ENCODE data around the gene ZNF554.

ZNF554 gene

GRCh38 chr19:2840794-2841791, 21.4 kb downstream of the ZNF554 start, which contains the start of gene ZNF555:
TSS of gene ZNF555 (plus strand) at chr19:2841475. CDS start at chr19:2841573, 98 bp downstream.
- peak; percentile 82 to 98 for DNase-seq (ENCODE audit: low read depth in 1 of 2, low spot score in 1 of 2)
- TF ChIP-seq GABPA (IDR thresholded peaks at IDR 0.05; ENCODE audit: low read depth) = no peak
- TF ChIP-seq SPI1 (IDR thresholded peaks at IDR 0.05; ENCODE audit: borderline replicate concordance, low read depth) = no peak
- peak within 1 kb of the TSS; percentile 86 for H3K27ac ChIP-seq (replicated peaks)

DNA sequence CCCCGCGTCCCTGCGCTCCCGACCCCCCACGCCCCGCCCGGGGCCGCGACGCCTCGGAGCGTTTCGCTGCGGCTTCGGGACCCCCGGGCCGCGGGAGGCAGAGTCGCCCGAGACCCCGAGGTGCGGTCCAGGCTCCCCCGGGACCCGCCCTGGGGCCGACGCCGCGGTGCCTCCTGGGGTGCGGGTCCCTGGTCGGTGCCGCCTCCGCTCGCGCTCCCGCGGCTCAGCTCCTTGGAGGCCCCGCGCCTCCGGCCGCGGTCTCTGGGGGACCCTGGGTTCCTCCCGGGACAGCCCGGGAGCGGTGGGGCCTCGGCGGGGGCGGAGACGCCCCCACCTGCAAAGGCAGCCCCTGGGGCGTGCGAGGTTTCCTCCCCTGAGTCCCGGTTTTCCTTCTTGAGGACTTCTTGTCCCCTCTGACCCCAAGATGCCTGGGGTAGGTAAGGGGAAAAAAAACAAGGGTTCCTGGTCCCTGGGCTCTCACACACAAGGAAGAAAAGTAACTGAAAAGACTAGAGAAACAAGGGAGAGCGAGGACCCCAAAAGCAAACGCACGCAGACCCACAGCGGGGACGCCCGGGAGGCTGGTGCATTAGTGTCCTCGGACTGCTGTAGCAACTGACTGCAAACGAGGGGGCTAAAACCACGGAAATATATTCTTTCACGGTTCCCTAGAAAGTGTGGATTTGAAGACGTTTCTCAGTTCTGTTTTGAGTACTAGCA, 22.3 kb downstream of the ZNF554 start:
- Histone ChIP-seq H3K27me3 (ENCODE audit: insufficient read depth, poor library complexity, severe bottlenecking) (no peaks in the 10 kb centered on the region), H3K27ac (replicated peaks) (no peak overlapping the region), H3K4me3 (replicated peaks; ENCODE audit: insufficient read depth, low read length) (peak overlapping the region; percentile 43)
- TF ChIP-seq POLR2AphosphoS5 (IDR thresholded peaks at IDR 0.05; ENCODE audit: low read depth) (no peak), REST (IDR thresholded peaks at IDR 0.05; ENCODE audit: insufficient replicate concordance, low read depth) (no peak), SPI1 (IDR thresholded peaks at IDR 0.05; ENCODE audit: borderline replicate concordance, low read depth) (no peak), GABPA (IDR thresholded peaks at IDR 0.05; ENCODE audit: low read depth) (no peak)
- TF ChIP-seq, protein P1, sequence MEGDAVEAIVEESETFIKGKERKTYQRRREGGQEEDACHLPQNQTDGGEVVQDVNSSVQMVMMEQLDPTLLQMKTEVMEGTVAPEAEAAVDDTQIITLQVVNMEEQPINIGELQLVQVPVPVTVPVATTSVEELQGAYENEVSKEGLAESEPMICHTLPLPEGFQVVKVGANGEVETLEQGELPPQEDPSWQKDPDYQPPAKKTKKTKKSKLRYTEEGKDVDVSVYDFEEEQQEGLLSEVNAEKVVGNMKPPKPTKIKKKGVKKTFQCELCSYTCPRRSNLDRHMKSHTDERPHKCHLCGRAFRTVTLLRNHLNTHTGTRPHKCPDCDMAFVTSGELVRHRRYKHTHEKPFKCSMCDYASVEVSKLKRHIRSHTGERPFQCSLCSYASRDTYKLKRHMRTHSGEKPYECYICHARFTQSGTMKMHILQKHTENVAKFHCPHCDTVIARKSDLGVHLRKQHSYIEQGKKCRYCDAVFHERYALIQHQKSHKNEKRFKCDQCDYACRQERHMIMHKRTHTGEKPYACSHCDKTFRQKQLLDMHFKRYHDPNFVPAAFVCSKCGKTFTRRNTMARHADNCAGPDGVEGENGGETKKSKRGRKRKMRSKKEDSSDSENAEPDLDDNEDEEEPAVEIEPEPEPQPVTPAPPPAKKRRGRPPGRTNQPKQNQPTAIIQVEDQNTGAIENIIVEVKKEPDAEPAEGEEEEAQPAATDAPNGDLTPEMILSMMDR (IDR thresholded peaks at IDR 0.05; ENCODE audit: insufficient read depth, low read length) = no peak
- no peak for DNase-seq (ENCODE audit: low read depth in 1 of 2, low spot score in 1 of 2)

More at GRCh38 chr19:2840794-2841791, 21.4 kb downstream of the ZNF554 start, which contains the start of gene ZNF555:
- Histone ChIP-seq H3K4me3 (replicated peaks; ENCODE audit: insufficient read depth, low read length) (peak within 1 kb of the TSS; percentile 43), H3K27me3 (ENCODE audit: insufficient read depth, poor library complexity, severe bottlenecking) (no peaks in the 10 kb centered on the region)

DNA sequence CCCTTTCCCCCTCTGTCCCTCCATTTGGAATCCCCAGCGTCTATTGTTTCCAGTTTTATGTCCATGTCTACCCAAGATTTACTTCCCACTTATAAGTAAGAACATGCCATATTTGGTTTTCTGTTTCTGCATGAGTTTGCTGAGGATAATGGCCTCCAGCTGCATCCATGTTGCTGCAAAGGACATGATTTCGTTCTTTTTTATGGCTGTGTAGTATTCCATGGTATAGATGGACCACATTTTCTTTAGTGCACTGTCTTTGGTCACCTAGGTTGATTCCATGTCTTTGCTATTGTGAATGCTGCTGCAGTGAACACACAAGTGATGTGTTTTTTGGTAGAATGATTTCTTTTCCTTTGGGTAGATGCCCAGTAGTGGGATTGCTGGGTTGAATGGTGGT, 25.4 kb downstream of the ZNF554 start:
- no peak for DNase-seq (ENCODE audit: low read depth in 1 of 2, low spot score in 1 of 2)
- Histone ChIP-seq H3K4me3 (replicated peaks; ENCODE audit: insufficient read depth, low read length) (no peak overlapping the region), H3K27ac (replicated peaks) (no peak overlapping the region), H3K27me3 (ENCODE audit: insufficient read depth, poor library complexity, severe bottlenecking) (no peaks in the 10 kb centered on the region)
- TF ChIP-seq POLR2AphosphoS5 (IDR thresholded peaks at IDR 0.05; ENCODE audit: low read depth) = no peak
- TF ChIP-seq, protein P1 (IDR thresholded peaks at IDR 0.05; ENCODE audit: insufficient read depth, low read length) = no peak
- no peak for TF ChIP-seq SPI1 (IDR thresholded peaks at IDR 0.05; ENCODE audit: borderline replicate concordance, low read depth)
- TF ChIP-seq GABPA (IDR thresholded peaks at IDR 0.05; ENCODE audit: low read depth) = no peak
- no peak for TF ChIP-seq REST (IDR thresholded peaks at IDR 0.05; ENCODE audit: insufficient replicate concordance, low read depth)
